GM19438 (cell line): ENCODE measurements around the gene ZSCAN32.

Experiments
- ATAC-seq: cut with Tn5 transposase; IDR thresholded peaks from one replicate; pipeline ENCODE4 v1.9.1; 2021; ENCODE audit warnings: low read depth; ENCODE audit not compliant: unreplicated experiment

The ZSCAN32 gene

DNA sequence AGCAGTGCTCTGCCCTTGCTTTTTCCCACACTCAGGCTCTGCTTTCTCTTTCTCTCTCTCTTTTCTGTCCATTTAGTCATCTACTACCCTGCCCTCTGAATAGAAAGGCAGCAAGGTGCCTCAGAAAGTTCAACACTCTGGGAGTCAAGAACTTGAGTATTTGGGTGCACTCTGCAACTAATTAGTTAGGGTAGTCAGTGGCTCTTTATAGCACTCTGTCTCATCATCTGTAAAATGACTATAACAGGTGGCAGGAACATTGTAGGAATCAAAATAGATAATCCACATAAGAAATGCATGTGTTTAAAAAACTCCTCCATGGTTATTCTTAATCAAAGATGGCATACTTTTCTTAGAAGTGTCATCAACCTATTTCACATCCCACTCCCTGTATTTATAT lies 37.9 kb downstream of the ZSCAN32 start:
- ATAC-seq: no peak

DNA sequence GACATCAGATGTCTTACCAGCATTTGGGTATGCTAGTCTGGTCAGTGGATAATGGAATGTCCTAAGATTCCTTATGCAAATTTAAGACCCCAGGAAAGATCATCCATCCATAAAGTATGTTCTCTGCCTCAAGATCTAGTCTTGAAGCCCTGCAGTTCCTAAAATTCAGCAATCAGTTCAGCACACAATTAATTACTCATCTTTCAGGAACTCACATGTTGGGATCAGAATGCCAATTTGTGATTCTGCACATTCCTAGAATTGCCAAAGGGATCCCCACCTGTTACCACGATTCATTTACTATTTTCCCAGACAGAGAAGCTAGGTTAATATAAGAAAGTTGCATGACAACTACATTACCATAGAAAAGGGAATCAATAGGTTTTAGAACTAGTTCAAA lies 41.9 kb downstream of the ZSCAN32 start:
- ATAC-seq: no peak

DNA sequence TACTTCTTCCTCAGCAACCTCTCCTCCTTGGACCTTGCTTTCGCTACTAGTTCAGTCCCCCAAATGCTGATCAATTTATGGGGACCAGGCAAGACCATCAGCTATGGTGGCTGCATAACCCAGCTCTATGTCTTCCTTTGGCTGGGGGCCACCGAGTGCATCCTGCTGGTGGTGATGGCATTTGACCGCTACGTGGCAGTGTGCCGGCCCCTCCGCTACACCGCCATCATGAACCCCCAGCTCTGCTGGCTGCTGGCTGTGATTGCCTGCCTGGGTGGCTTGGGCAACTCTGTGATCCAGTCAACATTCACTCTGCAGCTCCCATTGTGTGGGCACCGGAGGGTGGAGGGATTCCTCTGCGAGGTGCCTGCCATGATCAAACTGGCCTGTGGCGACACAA lies 44.7 kb downstream of the ZSCAN32 start:
- no peak for ATAC-seq

DNA sequence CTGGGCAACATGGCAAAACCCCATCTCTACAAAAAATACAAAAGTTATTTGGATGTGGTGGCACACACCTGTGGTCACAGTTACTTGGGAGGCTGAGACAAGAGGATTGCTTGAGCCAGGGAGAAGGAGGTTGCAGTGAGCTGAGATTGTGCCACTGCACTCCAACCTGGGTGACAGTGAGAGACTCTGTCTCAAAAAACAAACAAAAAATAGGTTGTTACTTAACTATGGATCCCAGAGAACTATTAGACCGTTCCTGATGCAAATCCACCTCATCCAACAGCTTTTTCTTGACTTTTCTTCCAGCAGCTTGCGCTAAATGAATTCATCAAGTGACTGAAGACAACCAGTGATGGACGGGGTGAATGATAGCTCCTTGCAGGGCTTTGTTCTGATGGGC lies 45.2 kb downstream of the ZSCAN32 start, which contains the start of gene OR2C1:
TSS of gene OR2C1 (plus strand) at position 301 of the 400 bp plus-strand sequence. CDS start at position 353, 52 bp downstream.
- no peak for ATAC-seq

DNA sequence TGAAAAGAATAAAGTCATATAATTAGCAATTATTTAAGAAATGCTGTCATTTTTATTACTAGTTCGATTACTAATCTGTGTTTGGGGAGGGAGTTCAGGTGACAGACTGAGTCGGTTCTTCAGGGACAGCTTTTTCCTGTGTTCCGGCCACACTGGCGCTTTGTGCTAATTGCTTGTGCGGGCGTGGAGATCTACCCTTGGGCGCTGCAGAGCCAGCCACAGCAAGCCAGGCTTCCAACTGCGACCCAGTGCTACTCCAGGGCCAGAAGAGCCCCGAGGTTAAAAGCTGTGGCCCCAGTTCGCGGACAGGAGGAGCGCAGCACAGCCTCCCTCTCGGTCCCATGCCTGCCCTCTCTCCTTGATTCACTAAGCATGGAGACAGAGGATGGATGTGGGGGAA lies 51.6 kb downstream of the ZSCAN32 start:
- ATAC-seq: no peak

DNA sequence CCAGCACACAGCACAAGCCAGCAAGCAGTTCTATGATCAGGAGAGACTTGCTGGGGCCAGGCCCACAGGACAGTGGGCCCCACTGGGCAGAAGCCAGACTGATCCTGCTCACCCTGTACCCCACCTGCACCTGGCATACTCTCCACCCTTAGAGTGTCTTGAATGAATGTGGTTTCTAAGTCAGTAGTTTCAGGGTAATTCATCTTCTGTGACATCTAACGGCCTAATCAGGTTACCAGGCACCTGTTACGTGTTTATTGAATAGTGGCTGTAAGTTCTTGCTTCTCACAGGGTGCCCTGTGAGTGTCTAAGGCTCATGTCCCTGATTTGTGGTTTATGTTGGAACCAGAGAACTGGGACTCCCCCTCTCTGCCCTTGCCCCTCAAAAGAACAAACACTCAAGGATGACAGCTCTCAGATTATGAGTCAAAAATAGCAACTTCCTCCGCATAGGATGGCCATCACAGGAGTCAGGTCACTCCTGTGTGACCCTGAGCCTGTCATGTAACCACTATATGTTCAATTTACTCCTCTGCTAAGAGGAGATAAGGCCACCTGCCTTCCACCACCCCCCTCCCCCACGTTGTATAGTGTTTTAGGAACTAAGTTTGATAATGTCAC lies 52.1 kb downstream of the ZSCAN32 start:
- ATAC-seq: no peak

DNA sequence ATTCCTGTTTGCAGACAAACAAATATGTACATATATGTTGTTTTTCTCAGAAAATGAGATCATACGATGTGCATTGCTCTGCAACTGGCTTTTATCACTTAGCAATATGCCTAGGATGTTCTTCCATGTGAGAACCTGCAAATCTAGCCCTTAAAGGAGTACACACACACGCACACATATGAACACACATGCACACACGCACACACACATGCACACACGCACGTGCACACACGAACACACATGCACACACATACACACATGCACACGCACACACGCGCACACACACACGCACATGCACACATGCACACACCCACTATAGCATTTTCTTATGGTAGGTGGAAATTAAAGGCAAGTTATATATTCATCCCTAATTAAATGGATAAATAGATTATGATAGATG lies 53.2 kb downstream of the ZSCAN32 start:
- no peak for ATAC-seq

DNA sequence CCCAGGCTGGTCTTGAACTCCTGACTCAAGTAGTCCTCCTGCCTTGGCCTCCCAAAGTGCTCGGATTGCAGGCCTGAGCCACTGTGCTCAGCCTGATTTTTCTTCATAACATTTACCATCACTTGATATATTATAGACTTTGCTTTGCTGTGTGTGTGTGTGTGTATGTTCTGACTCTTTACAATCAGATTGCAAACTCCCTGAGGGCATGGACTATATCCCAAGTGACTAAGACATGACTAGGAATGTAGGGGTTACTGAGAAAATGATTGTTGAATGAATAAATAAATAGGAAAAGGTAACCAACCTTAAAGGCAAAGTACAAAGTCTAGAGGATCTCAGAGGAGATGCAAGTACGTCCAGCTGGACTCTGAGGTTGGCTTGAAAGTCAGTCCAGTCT lies 54.8 kb downstream of the ZSCAN32 start:
- ATAC-seq: no peak
